NCI-H2029 treated with DMSO at 0.1 percent for 48 hours (cell line): ENCODE results near the gene ICAM4.
A peak's percentile ranks its signal among the peaks of the same experiment; 100 is the strongest.

Experiments
- DNase-seq: peaks from one replicate; lab custom pipeline; 2025; lab: John Stamatoyannopoulos, UW

The ICAM4 gene

DNA sequence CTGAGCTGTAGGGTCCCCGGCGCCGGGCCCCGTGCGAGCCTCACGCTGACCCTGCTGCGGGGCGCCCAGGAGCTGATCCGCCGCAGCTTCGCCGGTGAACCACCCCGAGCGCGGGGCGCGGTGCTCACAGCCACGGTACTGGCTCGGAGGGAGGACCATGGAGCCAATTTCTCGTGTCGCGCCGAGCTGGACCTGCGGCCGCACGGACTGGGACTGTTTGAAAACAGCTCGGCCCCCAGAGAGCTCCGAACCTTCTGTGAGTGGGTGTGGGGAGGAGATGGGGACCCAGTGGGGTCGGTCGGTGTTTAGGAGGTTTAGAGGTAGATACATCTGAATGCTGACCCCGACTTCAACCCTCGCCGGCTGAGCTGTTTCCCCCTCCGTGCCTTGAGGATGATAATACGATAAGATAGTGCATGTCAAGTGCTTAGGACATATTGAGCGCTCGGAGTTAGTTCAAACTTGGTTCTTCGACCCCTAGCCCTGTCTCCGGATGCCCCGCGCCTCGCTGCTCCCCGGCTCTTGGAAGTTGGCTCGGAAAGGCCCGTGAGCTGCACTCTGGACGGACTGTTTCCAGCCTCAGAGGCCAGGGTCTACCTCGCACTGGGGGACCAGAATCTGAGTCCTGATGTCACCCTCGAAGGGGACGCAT, 4.9 kb downstream of the ICAM4 start:
- DNase-seq: no peak

DNA sequence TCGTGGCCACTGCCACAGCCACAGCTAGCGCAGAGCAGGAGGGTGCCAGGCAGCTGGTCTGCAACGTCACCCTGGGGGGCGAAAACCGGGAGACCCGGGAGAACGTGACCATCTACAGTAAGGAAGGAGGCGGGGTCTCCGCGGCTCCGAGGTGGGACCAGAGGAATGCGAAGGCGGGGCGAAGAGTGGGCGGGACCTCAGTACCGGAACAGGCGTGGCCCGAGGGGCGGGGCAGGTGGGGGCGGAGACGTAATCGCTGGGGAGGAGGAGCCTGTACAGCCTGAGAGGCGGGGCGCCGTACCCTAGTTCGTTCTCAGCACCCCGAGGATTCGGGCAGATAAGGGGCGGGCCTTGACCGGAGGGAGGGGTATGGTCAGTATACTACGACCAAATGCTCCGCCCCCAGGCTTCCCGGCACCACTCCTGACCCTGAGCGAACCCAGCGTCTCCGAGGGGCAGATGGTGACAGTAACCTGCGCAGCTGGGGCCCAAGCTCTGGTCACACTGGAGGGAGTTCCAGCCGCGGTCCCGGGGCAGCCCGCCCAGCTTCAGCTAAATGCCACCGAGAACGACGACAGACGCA, 5.5 kb downstream of the ICAM4 start:
- DNase-seq: no peak

DNA sequence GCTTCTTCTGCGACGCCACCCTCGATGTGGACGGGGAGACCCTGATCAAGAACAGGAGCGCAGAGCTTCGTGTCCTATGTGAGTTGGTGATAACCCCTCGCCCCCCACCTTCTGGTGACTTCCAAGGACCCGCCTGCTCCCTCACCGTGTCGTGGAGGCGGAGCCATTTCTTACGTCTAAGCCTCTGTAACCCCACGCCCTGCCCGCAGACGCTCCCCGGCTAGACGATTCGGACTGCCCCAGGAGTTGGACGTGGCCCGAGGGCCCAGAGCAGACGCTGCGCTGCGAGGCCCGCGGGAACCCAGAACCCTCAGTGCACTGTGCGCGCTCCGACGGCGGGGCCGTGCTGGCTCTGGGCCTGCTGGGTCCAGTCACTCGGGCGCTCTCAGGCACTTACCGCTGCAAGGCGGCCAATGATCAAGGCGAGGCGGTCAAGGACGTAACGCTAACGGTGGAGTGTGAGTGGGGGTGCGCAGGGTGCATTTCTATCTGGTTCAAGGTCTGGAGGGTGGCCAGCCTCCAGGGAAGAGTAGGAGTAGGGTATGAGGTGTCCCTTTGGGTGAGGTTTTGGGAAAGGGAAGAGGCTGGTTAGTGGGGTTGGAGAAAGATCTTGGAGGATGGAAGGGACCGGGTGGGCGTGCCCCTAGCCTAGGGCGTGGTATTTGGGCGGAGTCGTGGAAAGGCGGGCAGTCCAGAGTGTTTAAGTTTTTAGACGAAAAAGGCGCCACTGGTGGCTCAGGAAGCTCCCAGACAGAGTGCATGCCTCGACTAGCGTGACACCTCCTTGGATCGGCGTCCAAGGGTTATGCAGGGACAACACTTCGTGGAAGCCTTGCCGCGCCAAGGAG, 6.3 kb downstream of the ICAM4 start:
- DNase-seq: no peak

DNA sequence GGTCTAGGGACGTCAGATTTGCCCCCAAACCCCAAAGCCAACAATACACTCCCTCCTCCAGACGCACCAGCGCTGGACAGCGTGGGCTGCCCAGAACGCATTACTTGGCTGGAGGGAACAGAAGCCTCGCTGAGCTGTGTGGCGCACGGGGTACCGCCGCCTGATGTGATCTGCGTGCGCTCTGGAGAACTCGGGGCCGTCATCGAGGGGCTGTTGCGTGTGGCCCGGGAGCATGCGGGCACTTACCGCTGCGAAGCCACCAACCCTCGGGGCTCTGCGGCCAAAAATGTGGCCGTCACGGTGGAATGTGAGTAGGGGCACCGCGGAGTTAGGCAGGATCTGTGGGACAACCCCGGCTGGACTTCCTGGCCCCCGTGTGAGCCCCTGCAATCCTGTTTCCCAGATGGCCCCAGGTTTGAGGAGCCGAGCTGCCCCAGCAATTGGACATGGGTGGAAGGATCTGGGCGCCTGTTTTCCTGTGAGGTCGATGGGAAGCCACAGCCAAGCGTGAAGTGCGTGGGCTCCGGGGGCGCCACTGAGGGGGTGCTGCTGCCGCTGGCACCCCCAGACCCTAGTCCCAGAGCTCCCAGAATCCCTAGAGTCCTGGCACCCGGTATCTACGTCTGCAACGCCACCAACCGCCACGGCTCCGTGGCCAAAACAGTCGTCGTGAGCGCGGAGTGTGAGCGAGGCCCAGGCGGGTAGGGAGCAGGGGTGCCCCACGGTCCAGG, 7.0 kb downstream of the ICAM4 start:
- no peak for DNase-seq

DNA sequence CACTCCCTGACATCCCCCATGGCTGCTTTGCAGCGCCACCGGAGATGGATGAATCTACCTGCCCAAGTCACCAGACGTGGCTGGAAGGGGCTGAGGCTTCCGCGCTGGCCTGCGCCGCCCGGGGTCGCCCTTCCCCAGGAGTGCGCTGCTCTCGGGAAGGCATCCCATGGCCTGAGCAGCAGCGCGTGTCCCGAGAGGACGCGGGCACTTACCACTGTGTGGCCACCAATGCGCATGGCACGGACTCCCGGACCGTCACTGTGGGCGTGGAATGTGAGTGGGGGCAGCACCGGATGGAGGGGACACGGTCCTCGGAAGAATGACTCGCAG, 7.6 kb downstream of the ICAM4 start:
- DNase-seq: no peak

DNA sequence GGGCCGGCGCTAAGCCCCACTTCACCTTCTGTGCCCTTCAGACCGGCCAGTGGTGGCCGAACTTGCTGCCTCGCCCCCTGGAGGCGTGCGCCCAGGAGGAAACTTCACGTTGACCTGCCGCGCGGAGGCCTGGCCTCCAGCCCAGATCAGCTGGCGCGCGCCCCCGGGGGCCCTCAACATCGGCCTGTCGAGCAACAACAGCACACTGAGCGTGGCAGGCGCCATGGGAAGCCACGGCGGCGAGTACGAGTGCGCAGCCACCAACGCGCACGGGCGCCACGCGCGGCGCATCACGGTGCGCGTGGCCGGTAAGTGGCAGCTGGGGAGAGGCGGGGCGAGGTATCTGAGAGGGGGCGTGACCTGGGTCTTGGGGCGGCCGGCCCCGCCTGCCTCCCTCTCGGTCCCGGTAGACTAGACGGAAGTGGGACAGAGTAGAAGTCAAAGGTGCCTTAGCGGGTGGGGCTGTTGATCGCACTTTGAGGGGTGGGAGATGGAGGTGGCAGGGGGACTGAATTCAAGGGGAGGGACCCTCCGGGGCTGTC, 8.6 kb downstream of the ICAM4 start:
- no peak for DNase-seq

DNA sequence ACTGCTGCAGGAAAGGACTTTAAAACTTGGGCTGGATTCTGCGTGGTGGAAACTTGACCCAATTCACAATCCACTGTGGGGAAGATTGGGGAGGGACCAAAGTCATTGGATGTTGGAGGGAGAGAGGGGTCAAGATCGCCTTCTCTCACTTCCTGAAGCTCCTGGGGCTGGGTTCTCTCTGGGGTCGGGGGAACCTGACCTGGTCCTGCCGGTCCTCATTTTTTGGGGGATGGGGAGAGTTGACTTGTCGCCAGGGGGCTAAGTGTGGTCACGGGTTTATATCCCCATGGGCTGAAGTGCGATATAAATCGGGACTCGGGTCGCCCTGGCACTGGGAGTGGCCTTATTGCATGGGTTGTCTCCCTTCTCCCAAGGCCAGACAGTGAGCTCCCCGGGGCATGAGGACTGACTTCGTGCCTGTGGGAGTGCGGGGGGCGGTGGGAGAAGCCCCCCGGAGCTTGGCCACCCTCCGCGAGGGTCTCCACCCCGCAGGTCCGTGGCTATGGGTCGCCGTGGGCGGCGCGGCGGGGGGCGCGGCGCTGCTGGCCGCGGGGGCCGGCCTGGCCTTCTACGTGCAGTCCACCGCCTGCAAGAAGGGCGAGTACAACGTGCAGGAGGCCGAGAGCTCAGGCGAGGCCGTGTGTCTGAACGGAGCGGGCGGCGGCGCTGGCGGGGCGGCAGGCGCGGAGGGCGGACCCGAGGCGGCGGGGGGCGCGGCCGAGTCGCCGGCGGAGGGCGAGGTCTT, 9.3 kb downstream of the ICAM4 start:
- DNase-seq: no peak

DNA sequence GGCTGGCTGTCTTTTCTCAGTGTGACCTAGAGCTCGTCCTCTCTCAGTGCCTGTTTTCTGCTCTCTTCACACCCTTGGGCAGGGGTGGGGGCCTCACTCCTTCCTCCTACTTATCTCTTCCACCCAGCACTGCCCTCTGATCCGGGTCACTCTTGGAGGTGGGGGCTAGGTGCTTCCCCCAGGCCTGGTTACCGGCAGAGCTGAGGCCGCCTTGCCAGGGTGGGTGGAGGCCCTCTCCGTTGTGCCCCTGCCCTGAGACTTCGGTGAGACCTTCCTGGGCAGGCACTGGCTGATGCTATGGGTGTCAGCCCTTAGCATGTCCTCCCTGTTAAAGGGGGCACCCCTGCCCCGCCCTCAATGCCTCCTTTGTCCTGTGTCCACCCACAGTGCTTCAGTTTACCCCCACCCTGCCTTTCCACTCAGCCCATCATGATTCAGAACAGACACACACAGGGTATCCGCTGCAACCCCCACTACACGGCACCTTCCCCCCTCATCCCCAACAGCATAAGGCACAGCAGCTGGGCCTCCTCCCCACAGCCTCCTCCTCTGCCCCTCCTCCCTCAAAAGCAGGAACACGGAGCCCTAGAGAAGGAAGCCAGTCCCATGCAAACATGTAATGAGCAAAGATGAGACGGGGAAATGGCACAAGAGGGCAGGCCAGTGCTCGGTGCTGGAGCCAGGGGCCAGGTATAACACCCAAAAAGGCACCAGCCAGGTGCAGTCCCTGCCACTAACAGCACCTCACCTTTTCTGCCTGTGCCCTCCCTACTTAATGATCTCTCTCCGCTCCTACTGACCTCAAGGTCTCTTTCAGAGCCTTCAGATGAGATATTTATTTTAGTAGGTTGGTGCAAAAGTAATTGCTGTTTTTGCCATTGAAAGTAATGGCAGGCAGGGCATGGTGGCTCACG, 13.0 kb downstream of the ICAM4 start:
- DNase-seq: no peak

DNA sequence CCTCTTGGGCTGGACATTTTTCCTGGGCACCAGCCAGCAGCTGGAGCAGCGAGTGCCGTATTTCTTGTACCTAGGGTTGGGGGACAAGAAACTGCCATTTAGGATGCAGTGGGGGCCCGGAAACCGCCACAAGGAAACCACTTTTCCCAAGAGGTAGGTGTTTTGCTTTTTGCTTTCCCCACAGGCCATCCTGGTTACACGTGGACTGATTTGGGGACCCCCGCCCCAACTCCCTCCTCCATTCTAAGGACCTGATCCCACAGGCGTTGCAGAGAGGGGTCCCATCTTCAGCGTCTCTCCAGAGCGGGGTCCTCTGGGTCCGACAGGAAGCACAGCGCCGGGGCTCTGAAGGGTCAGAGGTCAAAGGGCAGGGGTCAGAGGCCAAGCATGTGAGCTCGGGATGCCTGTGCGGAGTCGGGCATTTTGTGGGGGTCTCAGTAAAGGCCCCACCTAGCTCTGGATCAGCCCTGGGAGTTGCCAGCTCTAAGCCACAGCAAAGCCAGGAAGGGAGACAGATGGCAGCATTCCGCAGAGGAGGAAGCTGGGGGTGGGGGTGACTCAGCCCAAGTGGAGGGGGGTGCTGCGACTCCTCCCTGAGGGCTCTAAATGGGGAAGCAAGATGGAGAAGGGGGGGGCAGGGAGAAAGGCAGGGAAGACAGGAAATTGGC, 18.5 kb downstream of the ICAM4 start:
- no peak for DNase-seq

DNA sequence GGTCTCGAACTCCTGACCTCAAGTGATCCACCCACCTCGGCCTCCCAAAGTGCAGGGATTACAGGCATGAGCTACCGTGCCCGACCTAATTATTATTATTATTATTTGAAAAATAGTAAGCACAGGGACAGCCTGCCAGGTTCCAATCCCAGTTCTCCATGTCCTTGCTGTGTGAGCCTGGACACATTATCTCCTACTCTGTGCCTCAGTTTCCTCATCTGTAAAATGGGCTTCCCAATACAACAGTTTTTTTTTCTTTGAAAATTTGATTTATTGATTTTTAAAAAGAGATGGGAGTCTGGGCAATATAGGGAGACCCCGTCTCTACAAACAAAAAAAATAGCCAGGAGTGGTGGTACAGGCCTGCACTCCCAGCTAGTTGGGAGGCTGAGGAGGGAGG, 19.6 kb downstream of the ICAM4 start:
- DNase-seq: no peak

DNA sequence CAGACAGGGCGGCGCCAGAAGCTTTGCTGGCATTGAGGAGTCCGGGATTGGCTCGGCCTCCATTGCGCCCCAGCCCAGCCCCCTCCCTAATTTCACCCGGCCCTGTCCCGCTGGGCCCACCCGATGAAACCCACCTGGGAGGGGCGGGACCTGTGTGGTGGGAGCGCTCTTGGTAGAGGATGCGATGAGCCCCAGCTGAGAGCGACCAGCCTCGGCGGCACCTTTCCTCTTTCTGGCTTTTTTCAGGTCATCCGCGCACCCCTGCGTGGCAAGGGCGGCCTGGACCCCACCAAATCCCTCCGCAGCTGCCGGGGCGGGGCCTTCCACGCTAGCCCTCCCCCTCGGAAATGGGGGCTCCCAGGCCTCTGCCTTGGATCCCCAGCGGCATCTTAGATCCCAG, 22.7 kb downstream of the ICAM4 start, which contains the start of gene ZGLP1:
Gene ZGLP1 (minus strand): TSS at position 393 of the 400 bp plus-strand sequence.
- no peak for DNase-seq

DNA sequence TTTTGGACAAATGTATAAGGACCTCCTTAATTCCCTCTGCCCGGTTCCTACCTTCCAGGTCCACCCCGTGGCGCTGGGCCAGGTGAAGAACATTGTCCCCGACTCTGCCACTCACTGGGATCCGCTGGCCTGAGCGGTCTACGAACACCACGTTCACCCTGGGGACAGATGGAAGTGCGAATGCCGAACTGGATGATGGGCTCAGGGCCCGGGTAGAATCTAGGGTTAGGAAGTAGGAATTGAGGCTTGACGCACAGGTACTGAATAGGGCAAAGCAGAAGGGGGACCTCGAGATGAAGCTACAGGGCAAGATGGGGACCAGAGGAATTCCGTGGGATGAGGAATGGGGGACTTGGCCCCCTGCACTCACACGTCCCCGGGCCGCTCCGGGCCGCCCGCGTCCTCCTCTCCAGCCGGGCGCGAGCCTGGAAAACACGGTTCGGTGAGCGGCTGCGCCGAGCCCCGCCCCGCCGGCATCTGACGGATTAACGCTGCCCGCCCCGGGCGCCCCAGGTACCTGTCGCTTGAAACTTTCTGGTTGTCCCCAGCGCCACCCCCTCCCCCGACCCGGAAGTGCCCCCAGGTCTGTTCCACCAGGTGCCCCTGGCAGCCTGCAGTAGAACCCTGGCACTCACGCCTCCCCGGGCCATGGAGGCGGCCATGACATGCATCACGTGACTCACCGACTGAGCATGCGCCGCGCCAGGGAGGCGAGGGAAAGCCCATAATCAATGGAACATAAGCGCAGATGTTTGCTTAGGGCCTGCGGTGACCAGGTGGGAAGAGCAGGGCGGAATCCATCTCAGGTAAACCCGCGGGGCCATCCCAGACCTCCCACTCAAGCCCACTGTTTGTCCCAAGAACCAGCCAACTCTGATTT, 28.8 kb downstream of the ICAM4 start, which contains the start of gene FDX2:
Gene FDX2 (minus strand): TSS at position 681 of the 880 bp plus-strand sequence. CDS start 19 bp downstream, at position 662.
- DNase-seq: peak; percentile 55

DNA sequence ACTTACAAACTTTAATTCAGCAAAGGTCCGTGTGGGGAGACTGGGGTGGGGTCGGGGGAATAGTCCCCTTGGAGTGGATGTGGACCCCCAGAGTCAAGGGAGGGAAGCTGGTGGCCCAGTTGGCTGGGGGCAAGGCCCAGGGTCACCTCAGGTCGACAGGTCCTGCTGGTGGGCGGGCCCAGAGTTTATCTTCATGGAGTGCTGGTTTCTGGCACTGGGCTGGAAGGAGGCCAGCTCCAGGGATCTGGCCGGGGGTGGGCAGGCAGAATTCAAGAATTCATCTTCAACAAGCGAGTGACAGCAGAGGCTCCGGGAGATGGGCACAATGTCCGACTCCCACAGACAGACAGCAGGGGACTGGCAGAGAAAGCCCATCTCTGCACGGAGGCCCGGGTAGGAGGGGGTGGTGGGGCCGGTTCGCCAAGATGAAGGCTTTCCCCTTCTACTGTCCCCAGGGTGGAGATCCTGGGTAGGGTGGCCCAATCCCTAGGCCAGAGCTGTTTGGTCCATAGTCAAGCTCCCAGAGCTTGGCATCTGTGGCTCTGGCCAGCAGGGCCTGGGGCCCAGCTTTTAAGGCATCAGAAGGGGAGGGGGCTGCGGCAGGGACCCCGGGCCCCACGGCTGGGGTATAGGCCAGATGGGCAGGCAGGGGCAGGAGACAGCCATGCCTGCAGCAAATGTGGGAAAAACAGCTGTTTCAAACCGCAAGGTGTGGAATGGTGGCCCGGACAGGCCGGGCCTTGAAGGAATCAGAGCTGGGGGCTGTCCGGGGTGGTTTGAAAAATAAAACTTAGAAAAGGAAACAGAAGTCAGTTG, 29.7 kb downstream of the ICAM4 start:
- DNase-seq: no peak

DNA sequence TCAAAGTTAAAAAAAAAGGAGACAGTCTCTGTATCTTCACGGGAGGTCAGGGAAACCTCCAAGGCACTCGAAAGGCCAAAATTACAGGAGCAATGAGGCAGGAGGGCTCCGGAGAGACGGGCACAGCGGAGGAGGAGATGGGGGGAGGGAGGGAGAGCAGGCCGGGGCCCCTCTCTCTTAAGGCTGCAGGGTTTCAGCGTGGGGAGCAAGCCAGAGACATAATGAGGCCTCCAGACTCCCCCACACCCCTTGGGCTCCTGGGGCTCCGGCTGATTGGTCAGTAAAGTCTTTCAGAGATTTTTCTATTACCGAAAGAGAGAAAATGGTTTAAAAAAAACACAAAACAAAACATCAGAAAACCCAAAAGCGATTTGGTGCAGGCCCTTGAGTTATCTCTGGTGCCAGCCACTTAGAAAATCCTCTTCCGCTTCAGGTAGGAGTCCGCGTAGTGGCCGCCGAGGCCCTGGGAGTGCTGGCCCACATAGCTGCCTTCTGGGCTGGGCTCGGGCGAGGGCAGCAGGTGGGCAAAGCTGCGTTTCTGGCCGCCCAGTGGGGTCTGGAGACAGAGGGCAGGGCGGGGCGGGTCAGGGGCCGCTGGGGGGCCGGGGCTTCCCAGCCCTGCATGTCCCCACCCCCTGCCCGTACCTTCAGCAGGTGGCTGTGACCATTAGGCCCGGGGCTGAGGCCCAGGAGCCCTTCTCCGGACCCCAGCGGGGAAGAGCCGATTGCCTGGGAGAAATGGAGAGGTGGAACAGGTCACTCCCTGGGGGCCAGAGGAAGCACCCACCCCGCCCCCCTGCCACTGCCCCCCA, 30.5 kb downstream of the ICAM4 start:
- DNase-seq: no peak

DNA sequence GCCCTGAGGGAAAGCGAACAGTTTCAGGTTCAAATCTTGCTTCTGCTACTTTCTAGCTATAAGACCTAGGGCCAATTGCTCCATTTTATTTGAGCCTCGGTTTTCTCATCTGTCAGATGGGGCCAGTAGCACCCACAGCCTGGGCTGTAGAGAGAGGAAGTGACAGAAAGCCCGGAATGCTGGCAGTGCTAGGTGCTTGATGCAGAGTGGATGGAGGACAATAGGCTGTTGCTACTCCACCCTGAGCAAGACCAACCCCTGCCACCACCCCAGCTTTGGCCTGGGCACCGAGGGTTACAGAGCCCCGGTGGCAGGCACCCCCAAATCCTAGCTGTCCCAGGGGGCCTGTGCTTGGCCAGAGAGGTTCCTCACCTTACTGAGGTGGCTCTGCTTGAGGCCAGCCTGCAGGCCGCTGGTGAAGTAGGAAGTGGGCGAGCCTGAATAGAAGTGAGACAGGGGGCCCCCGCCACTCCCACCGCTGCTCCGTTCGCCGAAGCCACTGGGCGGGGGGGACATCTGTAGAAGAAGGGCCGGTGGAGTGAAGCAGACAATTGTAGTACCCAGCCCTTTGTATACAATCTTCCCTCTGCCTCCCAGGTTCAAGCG, 31.2 kb downstream of the ICAM4 start:
- no peak for DNase-seq

DNA sequence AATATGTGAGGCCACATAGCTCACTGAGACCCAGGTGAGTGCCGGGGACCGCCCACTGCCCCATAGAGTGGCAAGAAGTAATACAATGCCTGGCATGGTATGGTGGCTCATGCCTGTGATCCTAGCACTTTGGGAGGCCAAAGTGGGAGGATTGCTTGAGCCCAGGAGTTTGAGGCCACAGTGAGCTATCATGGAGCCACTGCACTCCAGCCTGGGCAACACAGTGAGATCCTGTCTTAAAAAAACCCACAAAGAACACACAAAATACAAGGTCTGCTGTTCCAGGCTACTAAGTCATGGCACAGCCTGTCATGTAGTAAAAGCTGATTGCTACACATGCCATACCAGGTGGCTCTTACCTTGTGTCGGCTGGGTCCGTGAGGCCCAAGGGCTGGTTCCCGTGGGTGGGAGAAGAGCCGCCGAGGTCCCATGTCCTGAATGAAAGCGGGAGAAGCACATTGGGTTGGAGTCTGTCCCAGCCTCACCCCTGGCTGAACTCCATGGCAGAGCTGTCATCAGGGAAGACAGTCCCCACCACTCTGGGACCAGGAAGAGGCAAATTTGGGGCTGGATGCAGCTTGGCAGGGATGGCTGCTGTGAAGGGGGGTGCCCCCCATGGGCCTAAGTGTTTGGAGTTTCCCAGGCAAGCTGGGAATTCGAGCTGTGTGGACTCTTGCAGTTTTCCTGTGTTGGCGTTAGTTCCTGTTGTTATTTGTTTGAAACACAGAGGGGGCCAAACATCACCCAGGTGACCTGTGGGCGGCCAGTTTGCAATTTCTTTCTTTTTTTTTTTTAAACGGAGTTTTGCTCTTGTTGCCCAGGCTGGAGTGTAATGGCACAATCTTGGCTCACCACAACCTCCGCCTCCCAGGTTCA, 32.3 kb downstream of the ICAM4 start:
- no peak for DNase-seq
